ENCODE measurements around the gene MAD1L1.
"Not testable (repeated sequence)": the region's sequence is repeated elsewhere in the genome, so short reads cannot be mapped to it uniquely, and the experiment has no call there.

The MAD1L1 gene

DNA sequence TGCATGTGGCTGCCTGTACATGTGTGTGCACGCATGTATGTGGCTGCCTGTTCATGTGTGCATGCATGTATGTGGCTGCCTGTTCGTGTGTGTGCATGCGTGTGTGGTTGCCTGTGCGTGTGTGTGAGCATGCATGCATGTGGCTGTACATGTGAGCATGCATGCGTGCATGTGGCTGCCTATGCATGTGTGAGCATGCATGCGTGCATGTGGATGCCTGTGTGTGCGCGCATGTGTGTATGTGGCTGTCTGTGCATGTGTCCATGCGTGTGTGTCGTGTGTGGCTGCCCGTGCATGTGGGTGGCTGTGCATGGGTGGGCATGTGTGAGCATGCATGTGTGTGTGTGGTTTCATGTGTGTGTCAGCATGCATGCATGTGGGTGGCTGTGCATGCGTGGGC is 344.3 kb downstream of the MAD1L1 start:
- DNase-seq (ENCODE audit: low read depth, low spot score): no peak

DNA sequence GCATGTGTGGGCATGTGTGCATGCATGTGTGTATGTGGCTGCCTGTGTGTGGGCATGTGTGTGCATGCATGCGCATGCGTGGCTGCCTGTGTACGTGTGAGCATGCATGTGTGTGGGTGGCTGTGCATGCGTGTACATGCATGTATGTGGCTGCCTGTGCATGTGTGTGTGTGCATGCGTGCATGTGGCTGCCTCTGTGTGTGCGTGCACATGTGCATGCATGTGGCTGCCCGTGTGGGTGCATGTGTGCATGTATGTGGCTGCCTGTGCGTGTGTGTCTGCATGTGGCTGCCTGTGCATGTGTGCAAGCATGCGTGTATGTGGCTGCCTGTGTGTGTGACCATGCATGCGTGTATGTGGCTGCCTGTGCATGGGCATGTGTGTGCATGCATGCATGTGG is 345.5 kb downstream of the MAD1L1 start:
- DNase-seq (ENCODE audit: low read depth, low spot score): no peak

DNA sequence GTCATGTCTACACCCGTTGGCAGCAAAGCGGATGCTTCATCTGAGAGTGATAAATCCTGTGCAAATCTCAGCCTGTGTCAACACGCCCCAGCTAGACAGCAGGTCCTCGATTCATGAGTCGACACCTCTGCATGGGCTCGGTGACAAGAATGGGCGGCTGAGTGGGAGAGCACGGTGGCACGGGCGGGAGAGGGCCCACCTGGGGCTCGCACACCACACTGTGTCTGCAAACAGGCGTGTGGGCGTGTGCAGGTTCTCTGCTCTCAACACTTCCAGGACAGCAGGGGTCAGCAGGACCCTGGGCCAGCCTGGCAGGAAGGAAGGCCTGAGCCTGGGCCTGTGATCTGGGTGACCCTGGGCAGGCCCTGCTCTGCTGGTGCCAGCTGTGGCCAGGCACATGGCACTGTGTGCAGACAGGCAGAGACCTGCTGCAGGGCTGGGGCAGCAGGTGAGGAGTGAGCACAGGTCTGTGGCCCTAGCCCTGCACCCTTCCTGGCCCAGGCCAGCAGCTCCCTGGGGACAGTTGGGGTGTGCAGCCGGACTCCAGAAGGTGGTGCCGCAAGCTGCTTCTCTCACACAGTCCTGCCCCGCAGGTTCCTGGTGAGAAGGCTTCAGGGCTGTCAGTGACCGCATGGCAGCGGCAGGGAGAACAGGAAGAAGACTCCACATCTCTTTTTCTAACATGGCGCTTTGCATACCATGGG is 346.2 kb downstream of the MAD1L1 start:
- DNase-seq (ENCODE audit: low read depth, low spot score): no peak

DNA sequence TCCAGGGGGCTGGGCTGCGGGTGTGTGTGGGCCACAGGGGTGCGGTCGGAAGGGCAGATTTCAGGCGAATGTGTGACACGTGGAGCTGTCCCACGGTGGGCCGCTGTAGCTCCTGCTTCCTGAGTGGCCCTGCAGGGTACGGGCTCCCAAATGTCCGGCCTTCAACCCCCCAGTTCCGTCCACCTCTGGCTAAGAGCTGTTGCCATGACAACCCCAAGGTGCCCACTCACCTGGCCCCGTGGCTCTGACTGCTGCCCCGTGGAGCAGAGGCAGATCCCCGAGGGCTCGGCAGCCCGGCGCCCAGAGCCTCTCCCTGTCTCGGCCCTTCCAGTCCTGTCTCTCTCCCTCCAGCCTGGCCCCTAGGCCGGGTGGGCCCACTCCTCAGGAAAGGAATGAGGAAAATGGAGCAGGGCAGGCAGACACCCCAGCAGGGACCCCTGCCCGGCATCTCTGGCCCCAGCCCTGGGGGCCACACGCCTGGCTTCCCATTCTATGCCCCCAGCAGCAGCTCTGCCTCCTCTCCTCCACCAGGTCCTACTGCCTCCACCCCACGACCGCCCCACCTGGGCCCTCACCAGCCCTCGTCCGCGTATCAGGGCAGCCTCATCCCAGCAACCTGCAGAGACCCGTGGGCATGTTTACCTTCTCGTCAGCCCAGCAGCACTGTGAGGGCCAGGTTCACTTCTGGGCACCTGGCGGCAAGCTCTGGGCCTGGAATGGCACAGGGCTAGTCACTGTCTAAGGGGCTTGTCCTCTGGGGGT is 347.1 kb downstream of the MAD1L1 start:
- DNase-seq (ENCODE audit: low read depth, low spot score): no peak

DNA sequence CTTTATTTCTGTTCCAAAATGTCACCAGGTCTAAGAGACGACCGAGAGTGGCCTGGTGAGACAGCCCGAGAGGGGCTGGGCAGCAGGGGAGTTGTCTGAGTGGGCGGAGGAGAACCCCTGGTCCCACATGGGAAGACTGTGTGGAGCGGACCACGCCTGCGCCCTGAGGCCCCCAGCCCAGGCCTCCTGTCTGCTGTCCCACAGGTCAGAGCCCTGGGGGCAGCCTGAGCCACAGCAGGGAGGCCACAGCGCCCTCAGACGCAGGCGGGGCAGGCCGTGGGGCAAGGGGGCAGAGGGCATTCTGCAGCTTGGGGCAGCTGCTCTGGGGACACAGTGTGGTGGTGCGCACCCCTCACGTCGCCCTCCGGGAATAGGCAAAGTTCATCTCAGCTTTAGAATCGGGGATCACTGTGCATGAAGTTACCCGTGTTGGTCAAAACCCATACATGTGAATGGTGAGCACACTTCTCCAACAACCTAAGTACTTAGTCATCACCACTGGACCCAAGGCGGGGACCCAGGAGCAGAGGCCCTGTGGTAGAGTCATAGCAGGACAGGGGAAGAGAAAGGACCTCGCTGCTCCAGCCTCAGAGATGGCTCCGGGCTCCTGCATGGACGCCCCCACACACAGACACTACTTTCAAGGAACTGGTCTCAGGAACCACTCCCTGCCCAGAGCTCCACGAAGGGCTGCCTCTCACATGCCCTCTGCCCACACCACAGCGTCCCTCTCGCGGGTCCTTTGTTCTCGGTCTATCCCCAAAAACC is 348.0 kb downstream of the MAD1L1 start:
- DNase-seq (ENCODE audit: low read depth, low spot score): no peak

DNA sequence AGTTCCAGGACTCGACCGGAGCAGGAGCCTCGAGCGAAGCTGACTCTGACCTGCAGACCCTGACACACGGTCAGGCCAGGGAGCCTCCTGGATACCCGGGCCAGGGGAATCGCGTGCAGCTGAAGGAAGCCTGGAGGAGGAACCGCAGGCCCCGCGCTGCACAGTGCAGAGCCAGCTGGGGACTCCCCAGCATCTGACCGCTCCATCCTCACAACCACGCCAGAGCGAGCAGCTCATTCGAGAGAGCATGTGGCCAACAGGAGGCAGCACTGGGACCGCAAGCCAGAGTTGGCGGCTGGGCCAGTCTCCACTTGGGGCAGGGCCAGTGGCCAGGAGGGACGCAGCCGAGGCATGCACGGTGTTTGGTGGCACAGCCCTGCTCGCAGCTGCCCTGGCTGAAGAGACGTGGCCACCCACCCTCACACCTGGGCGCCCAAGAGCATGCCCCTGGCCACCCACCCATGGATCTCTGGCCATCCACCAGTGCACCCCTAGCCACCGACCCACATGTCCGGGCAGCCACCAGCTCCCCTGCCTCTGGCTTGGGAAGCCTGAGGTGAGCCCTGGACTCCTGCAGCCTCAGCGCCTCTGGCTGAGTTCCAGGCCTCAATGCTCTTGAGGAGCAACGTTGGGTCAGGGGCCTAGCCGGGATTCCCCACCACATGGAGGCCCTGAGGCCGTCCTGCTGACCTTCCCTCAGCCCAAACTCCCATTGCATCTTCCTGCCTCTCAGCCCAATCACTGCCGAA is 348.7 kb downstream of the MAD1L1 start:
- DNase-seq (ENCODE audit: low read depth, low spot score): no peak

DNA sequence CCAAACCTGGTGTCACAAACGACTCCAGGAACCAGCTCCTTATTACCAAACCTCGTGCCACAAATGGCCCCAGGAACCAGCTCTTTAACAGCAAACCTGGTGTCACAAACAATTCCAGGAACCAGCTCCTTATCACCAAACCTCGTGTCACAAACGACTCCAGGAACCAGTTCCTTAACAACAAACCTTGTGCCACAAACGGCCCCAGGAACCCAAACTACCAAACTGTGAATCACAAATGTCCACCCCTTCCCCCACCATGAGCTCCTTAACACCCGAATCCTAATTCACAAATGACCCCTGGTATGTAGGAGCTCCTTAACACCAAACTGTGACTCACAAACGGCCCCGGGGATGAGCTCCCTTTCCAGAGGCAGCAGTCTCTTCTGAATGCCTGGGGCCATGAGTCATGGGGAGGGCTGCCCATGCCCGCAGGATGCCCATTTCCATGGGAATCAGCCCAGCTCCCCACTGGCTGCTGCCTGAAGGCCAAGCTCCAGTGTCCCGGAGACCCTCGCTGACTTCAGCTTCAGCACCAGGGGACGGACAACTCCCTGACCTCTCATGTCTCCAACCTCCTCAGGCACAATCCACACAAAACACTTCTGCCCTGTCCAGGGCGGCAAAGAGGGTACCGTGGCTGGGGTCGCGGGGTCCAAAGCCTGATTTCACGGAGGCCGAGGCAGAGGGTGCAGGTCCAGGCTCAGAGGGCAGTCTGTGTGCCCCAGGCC is 349.5 kb downstream of the MAD1L1 start:
- no peak for DNase-seq (ENCODE audit: low read depth, low spot score)

DNA sequence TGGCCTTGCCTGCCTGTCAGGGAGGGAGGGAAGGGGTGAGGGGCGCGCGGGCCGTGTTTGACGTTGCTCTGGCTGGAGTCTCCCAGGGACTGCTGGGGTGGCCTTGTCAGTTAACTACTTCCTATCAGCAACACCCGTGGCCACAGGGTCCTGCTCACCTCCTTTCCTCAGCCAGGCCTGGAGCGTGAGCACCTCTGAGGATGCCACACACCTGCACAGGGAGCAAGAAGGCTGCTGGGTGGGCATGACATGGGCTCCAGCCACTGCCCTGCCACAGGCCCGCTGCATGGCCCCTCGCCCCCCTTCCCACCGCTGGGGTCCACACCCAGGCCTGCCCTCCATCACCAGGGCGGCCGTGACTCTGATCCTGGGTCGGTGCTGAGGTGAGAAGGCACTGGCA is 350.3 kb downstream of the MAD1L1 start:
- no peak for DNase-seq (ENCODE audit: low read depth, low spot score)

DNA sequence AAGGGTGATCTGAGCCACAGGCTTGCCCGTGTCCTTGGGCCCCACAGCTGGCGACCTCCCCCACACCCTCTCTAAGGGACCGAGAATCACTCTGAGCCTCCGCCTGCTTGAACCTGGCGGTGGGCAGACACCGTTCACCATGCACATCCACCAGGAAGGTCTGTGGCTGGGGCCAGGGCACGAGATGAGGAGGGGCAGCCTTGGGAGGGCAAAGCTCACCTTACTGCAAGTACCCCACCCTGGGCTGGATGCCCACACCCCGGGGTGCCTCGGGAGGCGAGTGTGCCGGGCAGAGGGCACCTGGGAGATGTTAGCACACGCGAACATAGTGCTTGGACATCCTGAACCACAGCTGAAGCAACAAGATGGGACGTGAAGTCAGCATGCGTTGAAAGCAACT is 350.8 kb downstream of the MAD1L1 start:
- no peak for DNase-seq (ENCODE audit: low read depth, low spot score)

DNA sequence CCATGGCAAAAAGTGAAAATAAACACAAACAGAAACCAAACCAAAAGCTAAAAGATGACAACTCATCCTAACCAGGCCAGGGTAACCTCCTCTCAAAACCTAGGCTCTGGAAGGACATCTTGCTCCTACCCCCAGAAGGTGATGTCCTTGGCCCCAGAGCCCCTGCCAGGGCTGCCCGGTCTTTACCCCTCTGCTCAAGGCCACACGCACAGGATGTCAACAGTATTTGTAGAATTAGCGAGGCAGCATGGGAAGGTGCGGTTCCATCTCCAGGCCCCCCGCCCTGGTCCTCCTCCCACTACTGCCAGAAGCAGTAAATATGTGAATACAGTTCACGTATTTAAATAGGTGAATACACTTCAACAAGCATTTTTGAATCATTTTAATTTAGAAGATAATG is 356.1 kb downstream of the MAD1L1 start:
- not testable (repeated sequence) for DNase-seq (ENCODE audit: low read depth, low spot score)

DNA sequence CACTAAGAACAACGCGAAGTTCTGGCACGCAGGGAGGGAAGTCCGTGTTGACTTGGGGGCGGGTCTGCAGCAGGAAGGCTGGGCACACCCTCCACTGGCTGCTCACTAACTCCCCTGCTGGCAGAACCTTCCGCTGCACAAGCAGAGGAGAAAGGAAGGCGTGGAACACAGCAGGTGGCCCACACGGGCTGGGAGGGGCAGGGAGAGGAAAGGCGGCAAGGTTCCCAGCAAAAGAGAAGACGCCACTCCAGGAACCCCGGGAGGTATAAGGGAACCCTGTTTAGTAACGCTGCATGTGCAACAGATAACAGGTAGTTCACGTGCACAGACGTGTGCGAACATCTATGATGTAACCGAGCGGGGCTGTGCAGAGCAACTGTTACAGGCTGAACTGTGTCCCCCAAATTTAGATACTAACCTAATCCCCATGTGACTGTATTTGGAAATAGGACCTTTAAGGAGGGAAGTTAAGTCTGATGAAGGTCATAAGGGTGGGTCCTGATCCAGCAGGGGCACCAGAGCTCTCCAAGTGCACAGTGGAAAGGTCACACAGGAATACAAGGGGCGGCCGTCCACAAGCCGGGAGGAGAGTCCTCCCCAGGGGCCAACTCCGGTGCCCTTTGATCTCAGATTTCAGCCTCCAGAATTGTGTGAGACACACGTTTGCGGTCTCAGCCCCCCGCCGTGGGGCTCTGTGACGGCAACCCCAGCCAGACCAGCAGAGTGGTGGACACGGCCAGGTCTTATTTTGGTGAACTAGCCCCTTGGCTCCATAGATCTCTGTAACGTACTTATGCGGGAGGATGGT is 357.1 kb downstream of the MAD1L1 start:
- DNase-seq (ENCODE audit: low read depth, low spot score): not testable (repeated sequence)

DNA sequence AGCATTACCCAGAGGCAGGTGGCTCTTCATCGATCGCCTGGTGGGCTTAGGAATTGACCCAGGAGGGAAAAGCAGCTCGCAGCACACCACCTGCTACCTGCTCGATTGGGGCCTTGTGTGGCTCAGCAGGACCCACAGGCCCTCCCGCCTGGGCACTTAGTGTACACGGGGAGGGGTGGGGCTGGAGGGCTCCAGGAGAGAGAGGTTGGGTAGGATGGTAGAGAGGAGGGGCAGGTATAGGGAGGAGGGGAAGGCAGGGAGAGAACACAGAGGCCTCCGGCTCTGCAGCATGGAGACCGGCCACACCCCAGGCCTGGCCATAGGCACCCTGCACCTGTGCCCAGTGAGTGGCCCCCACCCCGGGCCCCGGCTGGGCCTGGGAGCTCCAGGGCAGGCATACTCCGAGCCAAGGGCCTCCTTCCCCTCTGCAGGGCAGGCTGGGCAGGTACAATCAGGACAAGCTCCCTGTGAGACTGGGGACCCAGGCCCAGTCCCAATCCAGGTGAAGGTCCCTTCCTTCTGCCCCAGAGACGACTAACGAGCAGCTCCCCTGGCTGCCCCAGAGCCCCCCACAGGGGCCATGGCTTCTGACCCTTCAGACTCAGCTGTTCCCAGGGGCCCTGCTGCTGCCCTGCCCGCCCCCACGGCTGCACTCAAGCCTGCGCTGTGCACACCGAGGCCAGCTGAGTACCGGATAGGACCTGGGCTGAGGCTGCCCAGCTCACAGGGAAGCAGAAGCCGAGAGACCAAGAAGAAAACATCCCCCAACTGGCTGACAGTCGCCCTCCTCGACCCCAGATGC is 358.0 kb downstream of the MAD1L1 start:
- DNase-seq (ENCODE audit: low read depth, low spot score): not testable (repeated sequence)

DNA sequence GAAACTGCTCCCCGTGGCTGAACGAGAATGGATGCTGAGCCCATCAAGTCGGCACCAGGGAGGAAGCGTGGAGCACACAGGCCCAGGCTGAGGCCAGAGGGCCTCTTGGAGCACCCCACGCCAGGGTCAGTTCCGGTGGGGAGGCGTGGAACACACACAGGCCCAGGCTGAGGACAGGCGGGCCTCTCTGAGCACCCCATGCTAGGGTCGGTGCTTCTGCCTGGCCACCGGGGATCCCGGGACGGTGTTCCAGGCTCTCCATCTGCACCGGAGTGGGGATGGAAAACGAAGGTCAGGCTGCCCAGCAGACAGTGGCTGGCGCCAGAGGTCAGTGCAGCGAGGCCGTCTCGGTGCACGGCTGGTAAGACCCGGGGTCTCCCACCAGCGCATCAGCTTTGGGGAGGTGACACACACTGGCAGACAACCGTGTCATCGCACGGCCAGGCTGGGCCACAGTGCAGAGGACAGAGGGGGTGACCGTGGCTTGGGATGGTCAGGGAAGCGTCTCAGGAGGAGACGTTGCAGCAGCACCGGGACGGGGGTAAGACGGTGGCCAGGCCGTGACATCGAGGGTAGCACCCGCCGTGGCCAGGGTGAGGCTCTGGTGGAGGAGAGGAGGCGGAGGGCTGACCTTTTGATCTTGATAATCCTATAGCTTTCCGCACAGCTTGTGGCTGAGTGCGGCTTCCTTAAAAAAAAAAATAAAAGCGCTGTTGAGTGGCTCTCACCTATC is 358.7 kb downstream of the MAD1L1 start:
- DNase-seq (ENCODE audit: low read depth, low spot score): no peak

DNA sequence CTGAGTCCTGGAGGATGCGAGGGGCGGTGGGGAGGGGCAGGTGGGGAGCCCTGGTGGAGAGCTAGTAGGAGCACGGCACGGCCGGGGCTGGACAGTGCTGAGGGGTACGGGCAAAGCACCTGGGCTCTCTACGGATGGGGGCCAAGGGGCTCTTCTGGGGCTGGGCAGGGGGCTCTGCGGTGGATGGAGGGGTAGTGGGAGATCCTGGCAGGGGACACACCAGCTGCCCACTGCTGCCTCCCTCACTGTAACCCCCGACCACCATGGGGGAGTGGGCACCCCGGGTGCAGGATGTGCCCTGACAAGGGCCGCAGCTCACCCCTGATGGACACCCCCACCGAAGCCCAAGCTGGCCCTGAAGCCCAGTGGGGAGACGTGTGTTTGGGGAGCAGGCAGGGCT is 359.3 kb downstream of the MAD1L1 start:
- no peak for DNase-seq (ENCODE audit: low read depth, low spot score)

DNA sequence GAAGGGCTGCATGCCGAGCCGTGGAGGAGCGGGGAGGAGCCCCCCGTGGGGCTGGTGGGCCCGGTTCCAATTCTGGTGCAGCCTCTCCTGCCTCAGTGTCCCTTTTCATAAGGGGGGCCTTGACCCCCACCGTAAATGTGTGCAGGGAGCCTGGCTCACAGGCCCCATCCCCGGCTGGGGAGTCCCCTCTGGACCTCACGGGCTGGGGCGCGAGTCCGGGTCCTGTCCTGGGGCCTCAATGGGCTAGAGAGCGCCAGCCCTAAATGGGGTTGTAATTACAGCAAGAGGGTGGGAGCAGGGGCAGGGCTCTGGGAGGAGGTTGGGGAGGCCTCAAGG is 359.7 kb downstream of the MAD1L1 start:
- no peak for DNase-seq (ENCODE audit: low read depth, low spot score)

DNA sequence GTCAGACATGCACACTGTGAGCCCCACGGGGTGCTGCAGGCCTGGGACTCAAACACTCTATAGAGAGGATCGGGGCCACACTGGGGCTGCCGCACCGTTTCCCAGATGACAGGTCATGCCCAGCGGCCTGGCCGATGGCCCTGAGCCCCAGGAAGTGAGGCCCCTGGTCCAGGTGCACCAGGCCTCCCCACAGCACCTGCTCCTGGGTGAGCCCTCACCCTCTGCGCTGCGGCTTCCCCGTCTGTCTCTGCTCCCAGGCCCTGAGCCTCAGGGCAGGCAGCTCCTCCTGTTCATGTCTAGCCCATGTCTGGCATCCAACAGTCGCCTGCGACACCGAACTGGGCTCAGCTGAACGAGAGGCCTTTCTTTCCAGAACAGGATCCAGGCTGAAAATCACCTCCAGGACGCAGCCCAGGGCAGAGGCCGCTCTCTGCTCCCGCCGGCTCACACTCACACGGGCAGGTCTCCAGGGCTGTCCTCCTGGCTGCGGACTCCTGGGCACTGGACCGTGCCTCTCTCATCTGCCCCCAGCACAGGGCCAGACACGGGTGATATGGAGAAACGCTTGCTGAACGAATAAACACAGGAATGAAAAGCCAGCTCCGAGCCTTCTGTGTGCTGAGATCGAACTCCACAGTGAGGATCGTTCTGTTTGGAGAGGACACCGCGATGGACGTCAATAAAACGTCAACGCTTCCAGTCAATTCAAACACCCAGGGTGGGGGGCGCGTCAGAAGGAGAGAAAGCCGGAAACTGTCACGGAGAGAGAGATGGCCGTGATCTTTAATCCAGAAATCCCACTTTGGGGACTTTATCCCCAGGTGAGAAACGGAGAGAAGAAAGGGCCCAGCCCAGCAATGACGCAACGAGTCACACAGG is 360.3 kb downstream of the MAD1L1 start:
- no peak for DNase-seq (ENCODE audit: low read depth, low spot score)

DNA sequence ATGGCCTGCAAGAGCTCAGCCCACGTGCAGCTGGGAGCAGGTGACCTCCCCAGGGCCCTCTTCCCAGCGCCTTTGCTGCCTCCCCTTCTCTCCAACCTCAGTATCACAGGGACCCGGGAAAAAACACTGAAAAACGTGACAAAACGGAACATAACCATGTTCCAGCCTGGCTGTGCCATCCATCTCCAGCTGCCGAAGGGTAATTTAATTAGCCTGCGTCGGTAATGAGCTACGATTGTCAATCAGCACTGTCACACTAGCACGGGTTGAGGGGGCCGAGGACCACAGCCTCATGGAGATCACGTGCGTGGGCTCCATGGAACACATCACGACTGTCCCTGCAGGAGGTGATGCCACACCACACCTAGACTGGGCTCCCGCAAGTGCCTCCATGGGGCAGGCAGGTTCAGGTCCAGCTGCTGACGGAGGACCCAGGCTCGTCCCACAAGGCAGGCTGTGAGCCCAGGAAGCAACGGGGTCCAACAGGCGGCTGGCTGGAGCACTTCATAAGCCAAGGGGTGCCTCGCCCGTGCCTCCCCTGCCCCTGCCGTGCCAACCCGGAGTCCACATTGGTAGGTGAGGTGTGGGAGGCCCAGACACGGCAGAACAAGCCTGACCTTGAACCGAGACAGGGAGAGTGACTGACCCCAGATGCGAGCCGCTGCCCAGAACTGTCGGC is 363.2 kb downstream of the MAD1L1 start:
- no peak for DNase-seq (ENCODE audit: low read depth, low spot score)
